GM12878 (cell line): ENCODE data around the gene RNF166. TPM values are rescaled to one million over a fixed set of nuclear protein-coding genes. Genes with fewer than 3 reads are reported as not detected.

Experiments
- ATAC-seq: fragments of 200-7000 bp; cut with Tn5 transposase; 3 replicates; pipeline ENCODE4 v1.9.1; 2020; ENCODE audit warnings: mild to moderate bottlenecking, moderate library complexity
- BruUV-seq: library from RNA; stranded (reverse); fragments of 400-500 nt; replicated peaks from 2 replicates; lab custom pipeline; 2021; lab: Mats Ljungman, UMichigan
- CTCF ChIA-PET: fragments of 300-600 bp; sonication (Branson Sonifier 250); formaldehyde crosslinking; extraction: SDS; loops from one replicate; lab custom pipeline; 2021; ENCODE audit warnings: inconsistent platforms; lab: Yijun Ruan, JAX
- POLR2A ChIA-PET: fragments of 350-600 bp; formaldehyde crosslinking; extraction: SDS; loops from one replicate; lab custom pipeline; 2021; ENCODE audit warnings: inconsistent platforms; lab: Charles Lee
- RAD21 ChIA-PET: fragments of 300-600 bp; sonication (Branson Sonifier 250); formaldehyde crosslinking; loops from one replicate; lab custom pipeline; 2023; ENCODE audit warnings: antibody characterized with exemption; ENCODE audit not compliant: unreplicated experiment; lab: Charles Lee
- SMC1A ChIA-PET: fragments of 300-600 bp; sonication (Branson Sonifier 250); formaldehyde crosslinking; loops from one replicate; lab custom pipeline; 2023; ENCODE audit not compliant: unreplicated experiment, uncharacterized antibody; lab: Charles Lee
- DNase-seq: peaks from one replicate; pipeline ENCODE4 v3.0.0-alpha.2; 2011; ENCODE audit warnings: low read depth, low spot score
- FAIRE-seq: peaks from 3 replicates; lab custom pipeline; 2011; peaks lifted over from hg19 to GRCh38; lab: Jason Lieb, UNC
- H2AFZ ChIP-seq: 2 replicates; pipeline ENCODE4 v1.6.0; 2011; ENCODE audit warnings: low read depth, low read length, control low read depth; ENCODE audit not compliant: control insufficient read depth
- H3K27ac ChIP-seq: 2 replicates; pipeline ENCODE4 v1.5.1; 2011; ENCODE audit warnings: control low read depth; ENCODE audit not compliant: control insufficient read depth, insufficient read depth
- H3K27me3 ChIP-seq, 2 experiments: replicated peaks in 1 of 2; 2 replicates each; pipeline versions ENCODE4 v1.6.0 to v1.6.1; 2011; ENCODE audit warnings: low read length in 1 of 2; ENCODE audit not compliant: control insufficient read depth in 2 of 2, insufficient read depth in 2 of 2
- H3K36me3 ChIP-seq, 2 experiments: 2 replicates each; pipeline ENCODE4 v1.5.1; 2011; ENCODE audit warnings: low read length in 1 of 2; ENCODE audit not compliant: control insufficient read depth in 2 of 2, insufficient read depth in 2 of 2
- H3K4me1 ChIP-seq: 2 replicates; pipeline ENCODE4 v1.6.1; 2011; ENCODE audit warnings: mild to moderate bottlenecking, low read length, moderate library complexity, mixed read lengths; ENCODE audit not compliant: control insufficient read depth, insufficient read depth
- H3K4me2 ChIP-seq: 2 replicates; pipeline ENCODE4 v1.6.0; 2011; ENCODE audit warnings: control low read depth; ENCODE audit not compliant: control insufficient read depth, insufficient read depth
- H3K4me3 ChIP-seq: fragments of 200-600 bp; sonication (generic); 2 replicates; pipeline ENCODE4 v1.5.1; 2016
- H3K79me2 ChIP-seq: 2 replicates; pipeline ENCODE4 v1.6.0; 2011; ENCODE audit warnings: low read length; ENCODE audit not compliant: control insufficient read depth, insufficient read depth
- H3K9ac ChIP-seq: 2 replicates; pipeline ENCODE4 v1.8.0; 2011; ENCODE audit warnings: low read length, control low read depth, mixed read lengths; ENCODE audit not compliant: control insufficient read depth, insufficient read depth
- H3K9me3 ChIP-seq: replicated peaks from 3 replicates; pipeline ENCODE4 v1.5.1; 2011; ENCODE audit warnings: mild to moderate bottlenecking, low read length; ENCODE audit not compliant: control insufficient read depth, insufficient read depth
- H4K20me1 ChIP-seq: 2 replicates; pipeline ENCODE4 v1.6.0; 2011; ENCODE audit not compliant: control insufficient read depth, insufficient read depth
- ATF2 ChIP-seq: IDR thresholded peaks from 2 replicates; pipeline ENCODE4 v1.6.1; 2012; ENCODE audit warnings: low read length, inconsistent platforms
- ATF7 ChIP-seq: fragments of 450-650 bp; IDR thresholded peaks from 2 replicates; pipeline ENCODE4 v1.6.1; 2016; ENCODE audit warnings: low read depth, mild to moderate bottlenecking
- EED ChIP-seq: sonication (generic); IDR thresholded peaks from 2 replicates; pipeline ENCODE4 v1.6.1; 2016; ENCODE audit warnings: antibody characterized with exemption, low read depth
- ETV6 ChIP-seq, 2 experiments: fragments of 450-650 bp in 1 of 2; IDR thresholded peaks in 1 of 2; conservative IDR thresholded peaks in 1 of 2; 2 replicates each; pipeline ENCODE4 v1.6.1; 2014; ENCODE audit warnings: antibody characterized with exemption in 1 of 2, borderline replicate concordance in 1 of 2, low read depth in 1 of 2, mild to moderate bottlenecking in 1 of 2, moderate library complexity in 1 of 2
- MTA2 ChIP-seq: fragments of 450-650 bp; IDR thresholded peaks from 2 replicates; pipeline ENCODE4 v1.6.1; 2016; ENCODE audit warnings: low read depth, mild to moderate bottlenecking, moderate library complexity
- NFXL1 ChIP-seq: fragments of 450-650 bp; IDR thresholded peaks from 2 replicates; pipeline ENCODE4 v1.6.1; 2017; ENCODE audit warnings: antibody characterized with exemption, mild to moderate bottlenecking, borderline replicate concordance
- NR2C1 ChIP-seq: fragments of 450-650 bp; IDR thresholded peaks from 2 replicates; pipeline ENCODE4 v1.6.1; 2017; ENCODE audit warnings: antibody characterized with exemption, mild to moderate bottlenecking, moderate library complexity
- NR2F1 ChIP-seq: fragments of 450-650 bp; conservative IDR thresholded peaks from 2 replicates; pipeline ENCODE4 v1.6.1; 2017; ENCODE audit warnings: mild to moderate bottlenecking
- PKNOX1 ChIP-seq: fragments of 450-650 bp; IDR thresholded peaks from 2 replicates; pipeline ENCODE4 v1.6.1; 2016; ENCODE audit warnings: mild to moderate bottlenecking
- POLR2A ChIP-seq: IDR thresholded peaks from 2 replicates; pipeline ENCODE4 v1.6.1; 2011; ENCODE audit warnings: low read depth, mild to moderate bottlenecking, low read length
- SMAD1 ChIP-seq: fragments of 450-650 bp; IDR thresholded peaks from 2 replicates; pipeline ENCODE4 v1.6.1; 2018; ENCODE audit warnings: mild to moderate bottlenecking, low read depth; ENCODE audit not compliant: partially characterized antibody
- ZNF274 ChIP-seq: IDR thresholded peaks from one replicate; pipeline ENCODE4 v1.8.0; 2011; ENCODE audit not compliant: insufficient read length, insufficient read depth
- ZNF622 ChIP-seq: fragments of 450-650 bp; IDR thresholded peaks from 2 replicates; pipeline ENCODE4 v1.6.1; 2017; ENCODE audit warnings: mild to moderate bottlenecking, inconsistent platforms
- WGBS: methylation state at CpG from one replicate; pipeline ENCODE4 v1.1.6; 2016; ENCODE audit warnings: low lambda C conversion rate; ENCODE audit not compliant: insufficient replicate concordance, insufficient coverage; ENCODE audit errors: missing lambda C conversion rate; 5-methylcytosine and 5-hydroxymethylcytosine counted together
- in situ Hi-C: fragments of 300-500 bp; cut with MboI; formaldehyde crosslinking; loops from 9 replicates; pipeline ENCODE4 v1.14.3; 2018; ENCODE audit warnings: mixed read lengths
- intact Hi-C: fragments of 100-400 bp; cut with micrococcal nuclease; formaldehyde crosslinking; loops from one replicate; pipeline ENCODE4 v1.14.2; 2022; ENCODE audit not compliant: unreplicated experiment
- polyA plus RNA-seq, 11 experiments: library from polyadenylated mRNA; depleted of rRNA in 4 of 11; unstranded in 6 of 11; stranded (reverse) in 5 of 11; fragments of >200 nt; fragmentation: Nextera tagmentation in 4 of 11; fragmentation: Illumina TruSeq in 1 of 11; extraction: Ambion mirVana in 4 of 11; extraction: Trizol in 1 of 11; gene quantifications; 1 replicate in 1 of 11; 2 replicates in 10 of 11; pipeline versions ENCODE4 v1.2.1 to v1.2.3, GENCODE V29; 2011 to 2016; ENCODE audit warnings: inconsistent platforms in 2 of 11, missing spikeins in 2 of 11, low read depth in 1 of 11
- total RNA-seq, 4 experiments: library from RNA; depleted of rRNA in 3 of 4; stranded (reverse); fragments of >200 nt in 3 of 4; fragmentation: Illumina TruSeq in 1 of 4; extraction: Trizol in 1 of 4; gene quantifications; 2 replicates each; pipeline versions ENCODE4 v1.2.1 to v1.2.3, GENCODE V29; 2013 to 2021
- TF ChIP-seq, protein P1 (sequence below): fragments of 450-650 bp; IDR thresholded peaks from 2 replicates; pipeline ENCODE4 v1.6.1; 2017; ENCODE audit warnings: mild to moderate bottlenecking, moderate library complexity

The RNF166 gene
- total and polyA plus RNA-seq, 10 of the 15 experiments (the other 5 are each of a cell fraction or from before 2014, with no cell fraction given), result 0.48 to 32.8 (median 12.1) TPM

DNA sequence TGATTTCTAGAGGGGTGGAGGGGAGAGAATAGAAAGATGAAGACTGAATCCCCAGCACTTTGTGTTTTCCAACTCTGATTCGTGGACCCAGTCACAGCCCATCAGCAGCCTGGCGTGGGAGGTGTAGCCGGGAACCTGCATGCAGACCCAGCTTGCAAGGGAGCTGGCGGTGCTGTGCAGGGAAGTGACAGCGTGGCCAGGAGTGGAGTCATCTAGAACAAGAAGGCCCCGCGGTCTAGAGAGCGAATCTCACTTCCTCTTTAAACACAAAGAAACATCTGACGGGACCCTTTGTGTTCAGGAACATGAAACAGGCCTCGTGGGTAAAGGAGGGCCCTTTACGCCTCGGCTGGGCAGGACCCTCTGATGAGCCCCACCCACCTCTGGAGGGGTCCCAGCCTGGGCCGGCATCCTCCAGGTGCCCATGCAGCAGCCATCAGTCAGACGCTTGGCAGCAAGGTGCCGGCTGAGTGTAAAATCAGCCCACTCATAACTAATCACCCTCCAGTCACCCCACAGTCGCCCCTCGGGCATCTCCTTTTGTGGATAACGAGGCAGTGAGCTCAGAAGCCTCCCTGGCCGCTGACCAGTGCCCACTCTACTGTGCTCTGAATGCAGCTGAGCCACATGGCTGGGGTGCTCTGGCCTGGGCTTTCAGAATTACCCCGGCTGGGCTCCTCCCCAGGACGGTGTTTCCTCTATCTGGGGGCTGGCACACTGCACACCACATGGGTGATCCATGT lies 24.3 kb downstream of the RNF166 start:
- BruUV-seq, result no TSS peak
- in situ Hi-C loops, result no loop called here
- TF ChIP-seq NR2F1 (peak; percentile 72; the same call in 1 of the 2 replicates), ZNF622 (no peak), MTA2 (peak; percentile 81), POLR2A (peak; percentile 78), ETV6 (conservative IDR thresholded peaks at IDR 0.05 in 1 of 2, IDR thresholded peaks at IDR 0.05 in 1 of 2; ENCODE audit: borderline replicate concordance in 1 of 2, low read depth in 1 of 2) (peak in 1 of 2 experiments; percentile 67; a peak in 1 of 4 replicates), NFXL1 (no peak), ATF2 (no peak), PKNOX1 (0 out of 2 replicates have a peak, but pooled peaks have one; percentile 45), SMAD1 (no peak), NR2C1 (no peak), ATF7 (peak; percentile 82), EED (peak; percentile 85), ZNF274 (no peak)
- TF ChIP-seq, protein P1, sequence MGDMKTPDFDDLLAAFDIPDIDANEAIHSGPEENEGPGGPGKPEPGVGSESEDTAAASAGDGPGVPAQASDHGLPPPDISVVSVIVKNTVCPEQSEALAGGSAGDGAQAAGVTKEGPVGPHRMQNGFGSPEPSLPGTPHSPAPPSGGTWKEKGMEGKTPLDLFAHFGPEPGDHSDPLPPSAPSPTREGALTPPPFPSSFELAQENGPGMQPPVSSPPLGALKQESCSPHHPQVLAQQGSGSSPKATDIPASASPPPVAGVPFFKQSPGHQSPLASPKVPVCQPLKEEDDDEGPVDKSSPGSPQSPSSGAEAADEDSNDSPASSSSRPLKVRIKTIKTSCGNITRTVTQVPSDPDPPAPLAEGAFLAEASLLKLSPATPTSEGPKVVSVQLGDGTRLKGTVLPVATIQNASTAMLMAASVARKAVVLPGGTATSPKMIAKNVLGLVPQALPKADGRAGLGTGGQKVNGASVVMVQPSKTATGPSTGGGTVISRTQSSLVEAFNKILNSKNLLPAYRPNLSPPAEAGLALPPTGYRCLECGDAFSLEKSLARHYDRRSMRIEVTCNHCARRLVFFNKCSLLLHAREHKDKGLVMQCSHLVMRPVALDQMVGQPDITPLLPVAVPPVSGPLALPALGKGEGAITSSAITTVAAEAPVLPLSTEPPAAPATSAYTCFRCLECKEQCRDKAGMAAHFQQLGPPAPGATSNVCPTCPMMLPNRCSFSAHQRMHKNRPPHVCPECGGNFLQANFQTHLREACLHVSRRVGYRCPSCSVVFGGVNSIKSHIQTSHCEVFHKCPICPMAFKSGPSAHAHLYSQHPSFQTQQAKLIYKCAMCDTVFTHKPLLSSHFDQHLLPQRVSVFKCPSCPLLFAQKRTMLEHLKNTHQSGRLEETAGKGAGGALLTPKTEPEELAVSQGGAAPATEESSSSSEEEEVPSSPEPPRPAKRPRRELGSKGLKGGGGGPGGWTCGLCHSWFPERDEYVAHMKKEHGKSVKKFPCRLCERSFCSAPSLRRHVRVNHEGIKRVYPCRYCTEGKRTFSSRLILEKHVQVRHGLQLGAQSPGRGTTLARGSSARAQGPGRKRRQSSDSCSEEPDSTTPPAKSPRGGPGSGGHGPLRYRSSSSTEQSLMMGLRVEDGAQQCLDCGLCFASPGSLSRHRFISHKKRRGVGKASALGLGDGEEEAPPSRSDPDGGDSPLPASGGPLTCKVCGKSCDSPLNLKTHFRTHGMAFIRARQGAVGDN, result peak; percentile 77; the same call in 1 of the 2 replicates

More for the DNA sequence above, 24.3 kb downstream of the RNF166 start:
- FAIRE-seq (peak; percentile 99), DNase-seq (peak; percentile 84), ATAC-seq (peak; percentile 84)
- no peaks in the 10 kb centered on the region for H3K9me3 ChIP-seq
- no peaks in the 10 kb centered on the region for H4K20me1 ChIP-seq
- no peaks in the 10 kb centered on the region for H3K36me3 ChIP-seq
- peak overlapping the region; percentile 92 for H3K27ac ChIP-seq
- H2AFZ ChIP-seq, result peak overlapping the region; percentile 44
- peak overlapping the region; percentile 88 for H3K4me2 ChIP-seq
- no peaks in the 10 kb centered on the region; the same call in 1 of the 2 replicates for H3K79me2 ChIP-seq
- CTCF ChIA-PET, result interaction anchor here (0.6 to 3.4 kb wide), 16 partner anchors 9 to 128 kb away, joined by 3 to 26 read pairs (median 3); partner anchors contain the start of genes CTU2 and RNF166
- H3K4me1 ChIP-seq, result peaks cover 40% of the 10 kb centered on the region
- SMC1A ChIA-PET, result interaction anchor here (0.7 to 3.1 kb wide), 6 partner anchors 18 to 86 kb away, joined by 3 to 13 read pairs (median 5); partner anchors contain the start of gene MVD
- POLR2A ChIA-PET, result interaction anchor here (0.6 to 2.5 kb wide), 8 partner anchors 17 to 175 kb away, joined by 3 to 12 read pairs (median 4); partner anchors contain the start of genes CYBA, GALNS, MVD and TRAPPC2L
- RAD21 ChIA-PET, result interaction anchor here (0.7 to 2.5 kb wide), 6 partner anchors 17 to 102 kb away, joined by 3 to 10 read pairs (median 8); partner anchors contain the start of gene PIEZO1
- peak overlapping the region; percentile 77 for H3K9ac ChIP-seq
- H3K4me3 ChIP-seq, result peak overlapping the region; percentile 65
- H3K27me3 ChIP-seq, result no peaks in the 10 kb centered on the region
- intact Hi-C loops, result loop anchor here (1.0 to 2.0 kb wide), 3 partner anchors 19 to 31 kb away; partner anchors contain the start of genes CYBA and MVD
- WGBS, result 1% methylated on average over 21 of the region's 21 CpGs
